Bronchial epithelial cell (primary cell): ENCODE data around the gene GATAD2B. TPM values are rescaled to one million over a fixed set of nuclear protein-coding genes. Genes with fewer than 3 reads are reported as not detected.
"Not testable (repeated sequence)": the region's sequence is repeated elsewhere in the genome, so short reads cannot be mapped to it uniquely, and the experiment has no call there.

Experiments
- DNase-seq: peaks from one replicate; pipeline ENCODE4 v3.0.0-alpha.2; 2010; ENCODE audit warnings: low read depth
- FAIRE-seq: peaks from 2 replicates; lab custom pipeline; 2011; peaks lifted over from hg19 to GRCh38; lab: Jason Lieb, UNC
- H3K27me3 ChIP-seq: 2 replicates; pipeline ENCODE4 v1.5.1; 2011; ENCODE audit warnings: low read length; ENCODE audit not compliant: control insufficient read depth, insufficient read depth
- H3K36me3 ChIP-seq: 2 replicates; pipeline ENCODE4 v1.5.1; 2011; ENCODE audit warnings: low read length; ENCODE audit not compliant: control insufficient read depth, insufficient read depth
- H3K4me3 ChIP-seq: 2 replicates; pipeline ENCODE4 v1.5.1; 2011; ENCODE audit warnings: mild to moderate bottlenecking, low read depth, low read length, control low read depth
- total RNA-seq: library from RNA; depleted of rRNA; stranded (reverse); fragments of >200 nt; gene quantifications from 2 replicates; pipeline ENCODE4 v1.2.1, GENCODE V29; 2014
- TF ChIP-seq, protein P1 (sequence below): IDR thresholded peaks from 2 replicates; pipeline ENCODE4 v1.5.1; 2011; ENCODE audit warnings: mild to moderate bottlenecking, moderate library complexity, low read length, control low read depth, inconsistent platforms; ENCODE audit not compliant: insufficient read depth, severe bottlenecking

The GATAD2B gene
- total RNA-seq, 1 donor from 2014 or later, result 1.8 TPM

- H3K36me3 ChIP-seq, result peaks cover 22% of the 10 kb centered on the region
- no peaks in the 10 kb centered on the region for H3K27me3 ChIP-seq
- FAIRE-seq (no peak), DNase-seq (no peak)
- no peak overlapping the region for H3K4me3 ChIP-seq
- TF ChIP-seq, protein P1, sequence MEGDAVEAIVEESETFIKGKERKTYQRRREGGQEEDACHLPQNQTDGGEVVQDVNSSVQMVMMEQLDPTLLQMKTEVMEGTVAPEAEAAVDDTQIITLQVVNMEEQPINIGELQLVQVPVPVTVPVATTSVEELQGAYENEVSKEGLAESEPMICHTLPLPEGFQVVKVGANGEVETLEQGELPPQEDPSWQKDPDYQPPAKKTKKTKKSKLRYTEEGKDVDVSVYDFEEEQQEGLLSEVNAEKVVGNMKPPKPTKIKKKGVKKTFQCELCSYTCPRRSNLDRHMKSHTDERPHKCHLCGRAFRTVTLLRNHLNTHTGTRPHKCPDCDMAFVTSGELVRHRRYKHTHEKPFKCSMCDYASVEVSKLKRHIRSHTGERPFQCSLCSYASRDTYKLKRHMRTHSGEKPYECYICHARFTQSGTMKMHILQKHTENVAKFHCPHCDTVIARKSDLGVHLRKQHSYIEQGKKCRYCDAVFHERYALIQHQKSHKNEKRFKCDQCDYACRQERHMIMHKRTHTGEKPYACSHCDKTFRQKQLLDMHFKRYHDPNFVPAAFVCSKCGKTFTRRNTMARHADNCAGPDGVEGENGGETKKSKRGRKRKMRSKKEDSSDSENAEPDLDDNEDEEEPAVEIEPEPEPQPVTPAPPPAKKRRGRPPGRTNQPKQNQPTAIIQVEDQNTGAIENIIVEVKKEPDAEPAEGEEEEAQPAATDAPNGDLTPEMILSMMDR, result no peak
Measured at GRCh38 chr1:153770797-153771196, 152.0 kb downstream of the GATAD2B start.

- no peaks in the 10 kb centered on the region for H3K27me3 ChIP-seq
- FAIRE-seq (no peak), DNase-seq (no peak)
- peaks cover 26% of the 10 kb centered on the region for H3K36me3 ChIP-seq
- no peak overlapping the region for H3K4me3 ChIP-seq
- TF ChIP-seq, protein P1, result no peak
Measured at GRCh38 chr1:153769221-153769620, 153.6 kb downstream of the GATAD2B start.

GRCh38 chr1:153768316-153769181 is 154.2 kb downstream of the GATAD2B start:
- Histone ChIP-seq H3K27me3 (no peaks in the 10 kb centered on the region), H3K4me3 (no peak overlapping the region), H3K36me3 (peaks cover 26% of the 10 kb centered on the region)
- FAIRE-seq (no peak), DNase-seq (no peak)
- TF ChIP-seq, protein P1, result no peak

DNA sequence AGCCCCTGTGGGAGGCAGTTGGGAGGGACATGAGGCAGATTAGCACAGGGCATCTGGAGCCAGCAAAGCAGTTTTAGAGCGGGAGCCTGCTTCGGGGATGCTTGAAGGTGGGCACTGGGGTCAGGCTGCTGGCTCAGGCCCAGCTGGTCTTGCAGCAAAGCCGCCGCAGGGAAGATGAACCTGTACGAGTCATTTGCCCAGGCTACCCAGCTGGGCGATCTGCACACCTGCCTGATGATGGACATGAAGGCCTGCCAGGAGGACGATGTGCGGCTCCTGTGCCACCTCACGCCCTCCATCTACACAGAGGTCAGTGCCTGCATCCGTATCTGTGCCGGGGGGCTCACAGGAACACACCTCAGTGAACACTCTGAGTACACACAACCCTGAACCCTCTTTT is 155.3 kb downstream of the GATAD2B start:
- TF ChIP-seq, protein P1, result no peak
- Histone ChIP-seq H3K27me3 (no peaks in the 10 kb centered on the region), H3K36me3 (peaks cover 30% of the 10 kb centered on the region), H3K4me3 (no peak overlapping the region)
- no peak for DNase-seq
- no peak for FAIRE-seq

DNA sequence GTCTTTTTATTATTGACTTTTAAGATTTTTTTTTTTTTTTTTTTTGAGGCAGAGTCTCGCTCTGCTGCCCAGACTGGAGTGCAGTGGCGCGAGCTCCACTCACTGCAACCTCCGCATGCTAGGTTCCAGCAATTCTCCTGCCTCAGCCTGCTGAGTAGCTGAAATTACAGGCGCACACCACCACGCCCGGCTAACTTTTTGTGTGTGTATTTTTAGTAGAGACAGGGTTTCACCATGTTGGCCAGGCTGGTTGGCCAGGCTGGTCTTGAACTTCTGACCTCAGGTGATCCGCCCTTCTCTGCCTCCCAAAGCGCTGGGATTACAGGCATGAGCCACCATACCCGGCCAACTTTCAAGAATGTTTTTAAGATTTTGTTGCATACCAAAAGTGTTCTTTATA is 156.1 kb downstream of the GATAD2B start:
- FAIRE-seq, DNase-seq, H3K27me3 ChIP-seq, H3K4me3 ChIP-seq: not testable (repeated sequence)
- peaks cover 29% of the 10 kb centered on the region for H3K36me3 ChIP-seq

- DNase-seq, result no peak
- no peak overlapping the region for H3K4me3 ChIP-seq
- no peaks in the 10 kb centered on the region for H3K27me3 ChIP-seq
- H3K36me3 ChIP-seq, result peaks cover 28% of the 10 kb centered on the region
- FAIRE-seq, result no peak
- TF ChIP-seq, protein P1, result no peak
Measured at GRCh38 chr1:153764310-153764709, 158.5 kb downstream of the GATAD2B start.
